Measurements from ENCODE around the gene INS. TPM values are rescaled to one million over a fixed set of nuclear protein-coding genes. Genes with fewer than 3 reads are reported as not detected.

Gene INS
- total RNA-seq, 1 donor: not detected

DNA sequence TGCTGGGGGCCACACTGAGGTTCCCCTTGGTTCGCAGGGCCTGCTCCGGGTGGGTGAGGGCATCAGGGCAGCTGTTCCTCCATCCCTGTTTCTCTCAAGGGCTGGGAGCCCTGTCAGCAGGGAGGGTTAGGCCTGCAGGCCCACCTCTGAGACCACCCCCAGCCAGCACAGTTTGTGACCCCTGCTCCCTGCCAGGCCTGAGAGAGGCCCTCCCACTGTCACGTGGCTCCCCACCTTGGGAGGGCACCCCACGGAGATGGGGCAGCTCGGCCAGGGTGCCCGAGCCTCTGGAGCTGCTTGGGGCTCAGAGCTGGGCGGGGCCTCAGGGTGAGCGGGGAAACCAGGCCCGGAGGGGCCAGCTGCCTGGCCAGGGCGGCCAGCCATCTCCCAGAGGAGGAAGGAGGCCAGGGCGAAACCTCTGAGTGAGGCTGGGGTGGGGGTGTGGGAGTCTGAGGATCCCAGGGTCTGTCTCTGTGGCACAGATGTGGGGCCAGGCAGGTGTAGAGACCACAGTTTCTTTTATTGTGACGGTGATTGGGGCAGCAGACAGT lies 2.5 kb upstream of the INS start:
- TF ChIP-seq, protein P1, sequence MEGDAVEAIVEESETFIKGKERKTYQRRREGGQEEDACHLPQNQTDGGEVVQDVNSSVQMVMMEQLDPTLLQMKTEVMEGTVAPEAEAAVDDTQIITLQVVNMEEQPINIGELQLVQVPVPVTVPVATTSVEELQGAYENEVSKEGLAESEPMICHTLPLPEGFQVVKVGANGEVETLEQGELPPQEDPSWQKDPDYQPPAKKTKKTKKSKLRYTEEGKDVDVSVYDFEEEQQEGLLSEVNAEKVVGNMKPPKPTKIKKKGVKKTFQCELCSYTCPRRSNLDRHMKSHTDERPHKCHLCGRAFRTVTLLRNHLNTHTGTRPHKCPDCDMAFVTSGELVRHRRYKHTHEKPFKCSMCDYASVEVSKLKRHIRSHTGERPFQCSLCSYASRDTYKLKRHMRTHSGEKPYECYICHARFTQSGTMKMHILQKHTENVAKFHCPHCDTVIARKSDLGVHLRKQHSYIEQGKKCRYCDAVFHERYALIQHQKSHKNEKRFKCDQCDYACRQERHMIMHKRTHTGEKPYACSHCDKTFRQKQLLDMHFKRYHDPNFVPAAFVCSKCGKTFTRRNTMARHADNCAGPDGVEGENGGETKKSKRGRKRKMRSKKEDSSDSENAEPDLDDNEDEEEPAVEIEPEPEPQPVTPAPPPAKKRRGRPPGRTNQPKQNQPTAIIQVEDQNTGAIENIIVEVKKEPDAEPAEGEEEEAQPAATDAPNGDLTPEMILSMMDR (IDR thresholded peaks at IDR 0.05; ENCODE audit: insufficient read depth, low read length): no peak
- DNase-seq (ENCODE audit: low read depth): no peak
- H3K4me3 ChIP-seq (ENCODE audit: low read depth, low read length): no peak overlapping the region

DNA sequence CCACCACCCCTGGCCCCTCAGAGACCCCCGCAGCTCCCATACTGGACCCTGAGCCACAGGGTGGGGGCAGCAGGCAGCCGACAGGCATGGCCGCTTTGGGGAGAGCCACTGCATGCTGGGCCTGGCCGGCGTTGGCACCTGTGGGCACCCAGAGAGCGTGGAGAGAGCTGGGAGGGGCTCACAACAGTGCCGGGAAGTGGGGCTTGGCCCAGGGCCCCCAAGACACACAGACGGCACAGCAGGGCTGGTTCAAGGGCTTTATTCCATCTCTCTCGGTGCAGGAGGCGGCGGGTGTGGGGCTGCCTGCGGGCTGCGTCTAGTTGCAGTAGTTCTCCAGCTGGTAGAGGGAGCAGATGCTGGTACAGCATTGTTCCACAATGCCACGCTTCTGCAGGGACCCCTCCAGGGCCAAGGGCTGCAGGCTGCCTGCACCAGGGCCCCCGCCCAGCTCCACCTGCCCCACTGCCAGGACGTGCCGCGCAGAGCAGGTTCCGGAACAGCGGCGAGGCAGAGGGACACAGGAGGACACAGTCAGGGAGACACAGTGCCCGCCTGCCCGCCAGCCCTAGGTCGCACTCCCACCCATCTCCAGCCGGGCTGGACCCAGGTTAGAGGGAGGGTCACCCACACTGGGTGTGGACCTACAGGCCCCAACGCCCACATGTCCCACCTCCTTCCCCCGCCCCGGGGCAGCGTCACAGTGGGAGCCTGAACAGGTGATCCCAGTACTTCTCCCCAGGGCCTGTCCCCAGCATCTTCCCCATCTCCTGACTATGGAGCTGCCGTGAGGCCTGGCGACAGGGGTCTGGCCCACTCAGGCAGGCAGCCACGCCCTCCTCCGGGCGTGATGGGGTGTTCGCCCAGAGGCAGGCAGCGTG lies 1.2 kb downstream of the INS start:
- TF ChIP-seq, protein P1 (IDR thresholded peaks at IDR 0.05; ENCODE audit: insufficient read depth, low read length): no peak
- DNase-seq (ENCODE audit: low read depth): no peak

DNA sequence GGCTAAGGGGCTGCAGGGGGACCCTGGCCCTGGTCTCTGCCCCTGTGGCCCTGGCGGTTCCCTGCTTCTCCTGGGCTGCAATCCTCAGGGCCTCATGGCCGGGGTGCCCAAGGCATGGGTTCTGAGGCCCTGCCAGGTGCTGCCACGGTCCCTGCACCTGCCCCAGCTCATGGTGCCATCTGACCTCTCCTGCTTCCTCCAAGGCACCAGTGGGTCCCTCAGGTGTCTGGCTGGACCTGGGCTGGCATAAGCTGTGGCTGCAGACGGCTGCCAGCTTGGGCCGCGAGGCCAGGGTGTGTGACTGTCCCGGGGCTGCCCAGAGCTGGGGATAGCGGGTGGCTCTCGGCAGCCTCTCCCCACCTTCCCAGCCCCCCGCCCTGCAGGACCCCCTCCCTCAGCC lies 2.0 kb downstream of the INS start:
- DNase-seq (ENCODE audit: low read depth): no peak
- TF ChIP-seq, protein P1 (IDR thresholded peaks at IDR 0.05; ENCODE audit: insufficient read depth, low read length): no peak
- H3K4me3 ChIP-seq (ENCODE audit: low read depth, low read length): no peak overlapping the region

More for the DNA sequence above, 1.2 kb downstream of the INS start:
- H3K4me3 ChIP-seq (ENCODE audit: low read depth, low read length): no peak overlapping the region

DNA sequence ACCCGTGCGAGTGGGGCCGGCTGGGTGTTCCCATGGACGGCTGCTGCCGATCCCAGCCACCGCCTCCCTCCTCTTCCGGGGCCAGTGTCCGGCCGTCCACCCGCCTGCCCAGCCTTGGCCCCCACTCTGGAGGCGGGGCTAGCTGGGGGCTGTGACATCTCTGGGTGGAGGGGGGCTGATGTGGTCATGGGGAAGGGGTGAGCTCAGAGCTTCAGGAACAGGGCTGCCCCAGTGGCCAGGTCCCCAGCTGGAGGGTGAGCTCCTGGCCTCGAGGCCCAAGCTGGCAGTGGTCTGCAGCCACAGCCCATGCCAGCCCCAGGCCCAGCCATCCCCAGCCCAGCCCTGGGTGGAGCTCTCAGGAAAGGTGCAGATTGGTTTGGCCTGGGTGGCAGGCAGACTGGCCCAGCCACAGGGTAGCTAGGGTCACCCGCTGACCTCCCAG lies 2.7 kb downstream of the INS start:
- no peak for DNase-seq (ENCODE audit: low read depth)
- TF ChIP-seq, protein P1 (IDR thresholded peaks at IDR 0.05; ENCODE audit: insufficient read depth, low read length): no peak
- no peak overlapping the region for H3K4me3 ChIP-seq (ENCODE audit: low read depth, low read length)

DNA sequence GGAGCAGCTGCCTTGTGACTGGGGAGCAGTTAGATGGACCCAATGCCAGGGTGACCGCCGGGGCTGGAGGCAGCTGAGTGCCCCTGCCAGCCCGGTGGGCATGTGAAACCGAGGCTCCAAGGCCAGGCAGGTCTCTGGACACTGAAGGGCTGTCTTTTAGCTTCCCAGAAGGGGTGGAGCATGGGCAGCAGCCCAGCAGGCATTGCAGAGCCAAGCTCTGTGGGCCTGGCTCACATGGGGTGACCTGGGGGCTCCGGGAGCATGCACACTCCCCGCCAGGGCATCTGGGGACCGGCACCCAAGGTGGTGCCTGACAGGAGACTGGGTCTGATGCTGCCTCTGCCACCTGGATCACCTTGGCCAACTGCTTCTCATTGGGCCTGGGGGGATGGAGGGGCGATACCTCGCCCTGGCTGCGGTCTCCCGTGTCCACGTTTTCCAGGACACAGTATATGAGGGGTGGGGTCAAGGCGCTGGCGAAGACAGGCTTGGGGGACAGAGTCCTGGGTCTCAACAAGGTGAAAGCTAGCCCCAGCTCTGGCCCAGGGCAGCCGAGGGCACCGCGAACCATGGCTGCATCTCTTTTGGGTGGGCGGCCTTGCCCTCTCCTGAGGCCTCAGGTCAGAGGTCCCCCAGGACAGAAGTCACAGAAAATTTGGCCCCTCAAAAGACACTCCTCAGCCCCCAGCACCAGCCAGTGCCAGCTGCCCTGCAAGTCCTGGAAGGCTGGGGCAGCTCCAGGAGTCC lies 3.5 kb downstream of the INS start:
- TF ChIP-seq, protein P1 (IDR thresholded peaks at IDR 0.05; ENCODE audit: insufficient read depth, low read length): no peak

DNA sequence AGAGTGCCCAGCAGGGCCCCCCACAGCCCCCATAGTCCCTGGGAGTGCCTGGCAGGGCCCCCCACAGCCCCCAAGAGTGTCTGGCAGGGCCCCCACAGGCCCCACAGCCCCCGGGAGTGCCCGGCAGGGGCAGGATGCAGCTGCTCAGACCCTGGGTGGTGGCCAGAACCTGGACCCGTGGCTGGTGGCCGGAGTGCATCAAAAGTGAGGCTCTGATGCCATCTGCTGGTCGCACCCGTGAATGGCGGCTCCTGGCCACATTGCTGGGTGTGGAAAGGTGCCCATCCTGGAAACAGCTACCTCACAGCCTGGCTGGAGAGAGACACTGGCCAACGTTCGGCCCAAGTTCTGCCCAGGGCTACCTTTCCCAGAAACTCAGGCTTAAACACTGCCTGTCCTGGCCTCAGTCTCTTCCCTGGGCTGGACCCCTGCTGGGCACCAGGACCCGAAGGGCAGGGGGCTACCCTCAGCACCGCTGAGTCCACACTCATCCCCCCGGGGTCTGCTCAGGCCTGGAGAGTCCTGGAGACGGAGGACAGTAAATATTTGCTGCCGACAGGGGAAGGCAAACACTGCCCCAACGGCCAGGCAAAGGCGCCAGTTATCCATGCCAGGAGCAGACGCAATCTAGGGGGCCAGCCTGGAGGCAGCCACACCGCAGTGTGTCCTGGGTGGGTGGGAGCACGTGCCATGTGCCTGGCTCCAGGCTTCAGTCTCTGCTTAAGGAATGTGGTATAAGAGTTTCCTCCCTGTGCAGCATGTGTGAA lies 4.4 kb downstream of the INS start:
- H3K4me3 ChIP-seq (ENCODE audit: low read depth, low read length): no peak overlapping the region
- TF ChIP-seq, protein P1 (IDR thresholded peaks at IDR 0.05; ENCODE audit: insufficient read depth, low read length): peak; percentile 81
- DNase-seq (ENCODE audit: low read depth): peak; percentile 42

More for the DNA sequence above, 3.5 kb downstream of the INS start:
- no peak overlapping the region for H3K4me3 ChIP-seq (ENCODE audit: low read depth, low read length)
- no peak for DNase-seq (ENCODE audit: low read depth)
